Adipocyte (in vitro differentiated cells): Measurements from ENCODE around the gene TESK1.

ENCODE experiments used
- DNase-seq: peaks from one replicate; pipeline ENCODE4 v3.0.0-alpha.2; 2015; ENCODE audit warnings: low read depth
- H3K27me3 ChIP-seq: replicated peaks from 2 replicates; pipeline ENCODE4 v1.7.0; 2013; ENCODE audit warnings: mild to moderate bottlenecking, low read length, moderate library complexity; ENCODE audit not compliant: control insufficient read depth, insufficient read depth
- H3K36me3 ChIP-seq: 2 replicates; pipeline ENCODE4 v1.7.0; 2013; ENCODE audit warnings: low read length, mild to moderate bottlenecking, moderate library complexity; ENCODE audit not compliant: control insufficient read depth, insufficient read depth, severe bottlenecking
- H3K4me1 ChIP-seq: 2 replicates; pipeline ENCODE4 v1.7.0; 2013; ENCODE audit warnings: mild to moderate bottlenecking, low read length, moderate library complexity; ENCODE audit not compliant: control insufficient read depth, insufficient read depth
- H3K4me3 ChIP-seq: 2 replicates; pipeline ENCODE4 v1.7.0; 2013; ENCODE audit warnings: mild to moderate bottlenecking, low read length, moderate library complexity
- H3K9ac ChIP-seq: 2 replicates; pipeline ENCODE4 v1.7.0; 2013; ENCODE audit warnings: mild to moderate bottlenecking, low read length, moderate library complexity
- H3K9me3 ChIP-seq: 2 replicates; pipeline ENCODE4 v1.7.0; 2013; ENCODE audit warnings: mild to moderate bottlenecking, low read length, moderate library complexity; ENCODE audit not compliant: control insufficient read depth

Gene TESK1

DNA sequence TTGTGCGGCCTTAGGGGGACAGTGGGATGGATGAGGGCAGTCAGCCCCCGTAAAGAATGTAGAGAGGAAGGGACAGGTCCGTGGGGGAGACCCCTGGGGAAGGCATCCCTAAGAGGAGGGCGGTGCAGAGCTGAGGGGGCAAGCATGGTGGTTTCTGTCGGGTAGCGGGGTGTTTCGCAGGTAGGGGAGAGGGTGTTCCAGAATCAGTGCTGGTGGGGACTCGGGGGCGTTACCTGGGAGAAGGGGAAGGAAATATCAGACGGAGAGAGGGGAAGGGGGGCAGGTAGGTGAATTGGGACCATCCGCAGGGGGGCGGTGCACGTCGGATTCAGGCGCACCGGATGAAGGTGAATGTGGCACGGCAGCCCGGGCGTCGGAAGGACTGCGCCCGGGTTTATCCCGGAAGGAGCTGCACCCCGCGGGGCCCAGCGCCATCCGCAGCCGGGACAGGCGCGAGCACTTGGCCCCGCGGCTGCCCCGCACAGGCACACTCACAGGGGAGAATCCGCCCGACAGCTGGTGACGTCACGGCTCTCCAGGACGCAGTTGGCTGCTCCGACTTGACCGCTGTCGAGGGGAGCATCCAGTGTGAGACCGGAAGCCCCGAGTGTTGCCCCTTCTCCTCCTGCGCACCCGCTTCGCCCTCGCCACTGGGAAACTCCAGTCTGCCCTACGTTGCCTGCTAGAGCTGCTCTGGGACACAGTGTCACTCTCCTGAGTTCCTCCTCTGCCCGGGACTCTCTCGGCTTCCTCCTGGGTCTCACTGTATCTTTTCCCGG is 11.8 kb downstream of the TESK1 start:
- no peaks in the 10 kb centered on the region for H3K4me1 ChIP-seq
- H3K36me3 ChIP-seq, result no peaks in the 10 kb centered on the region
- H3K9ac ChIP-seq, result peak overlapping the region; percentile 66
- no peaks in the 10 kb centered on the region for H3K27me3 ChIP-seq
- DNase-seq, result peak; percentile 85
- peak overlapping the region; percentile 71 for H3K4me3 ChIP-seq
- H3K9me3 ChIP-seq, result no peaks in the 10 kb centered on the region

GRCh38 chr9:35617548-35617947 is 12.5 kb downstream of the TESK1 start:
- no peaks in the 10 kb centered on the region for H3K27me3 ChIP-seq
- no peaks in the 10 kb centered on the region for H3K4me1 ChIP-seq
- peak overlapping the region; percentile 66 for H3K9ac ChIP-seq
- H3K4me3 ChIP-seq, result peak overlapping the region; percentile 71
- no peaks in the 10 kb centered on the region for H3K9me3 ChIP-seq
- no peak for DNase-seq
- H3K36me3 ChIP-seq, result no peaks in the 10 kb centered on the region

DNA sequence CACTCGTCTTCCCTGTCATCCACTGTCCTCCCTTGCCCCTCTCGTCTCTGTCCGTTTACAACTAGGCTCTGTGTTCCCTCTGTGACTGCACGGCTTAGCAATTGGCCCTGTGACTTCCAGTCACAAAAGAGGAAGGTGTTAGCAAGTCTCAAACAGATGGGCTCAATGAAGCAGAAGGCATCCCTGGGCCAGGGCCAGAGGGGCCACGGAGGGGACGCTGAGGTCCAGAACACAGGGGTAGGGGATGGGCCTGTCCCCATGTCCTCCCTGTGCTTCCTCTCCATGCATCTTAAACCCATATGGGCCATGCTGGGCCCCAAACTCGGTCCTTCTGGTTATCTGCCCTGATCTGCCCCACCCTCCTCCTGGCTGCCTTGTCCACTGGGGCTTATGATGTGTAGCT is 13.3 kb downstream of the TESK1 start, which contains the start of gene CD72:
CD72 (minus strand) TSS at position 89 of the 403 bp plus-strand sequence. CDS start 110 bp downstream, outside the sequence.
- no peaks in the 10 kb centered on the region for H3K27me3 ChIP-seq
- no peaks in the 10 kb centered on the region for H3K36me3 ChIP-seq
- DNase-seq, result no peak
- peak within 1 kb of the TSS; percentile 66 for H3K9ac ChIP-seq
- H3K4me3 ChIP-seq, result peak within 1 kb of the TSS; percentile 71
- no peaks in the 10 kb centered on the region for H3K9me3 ChIP-seq
- H3K4me1 ChIP-seq, result no peaks in the 10 kb centered on the region

DNA sequence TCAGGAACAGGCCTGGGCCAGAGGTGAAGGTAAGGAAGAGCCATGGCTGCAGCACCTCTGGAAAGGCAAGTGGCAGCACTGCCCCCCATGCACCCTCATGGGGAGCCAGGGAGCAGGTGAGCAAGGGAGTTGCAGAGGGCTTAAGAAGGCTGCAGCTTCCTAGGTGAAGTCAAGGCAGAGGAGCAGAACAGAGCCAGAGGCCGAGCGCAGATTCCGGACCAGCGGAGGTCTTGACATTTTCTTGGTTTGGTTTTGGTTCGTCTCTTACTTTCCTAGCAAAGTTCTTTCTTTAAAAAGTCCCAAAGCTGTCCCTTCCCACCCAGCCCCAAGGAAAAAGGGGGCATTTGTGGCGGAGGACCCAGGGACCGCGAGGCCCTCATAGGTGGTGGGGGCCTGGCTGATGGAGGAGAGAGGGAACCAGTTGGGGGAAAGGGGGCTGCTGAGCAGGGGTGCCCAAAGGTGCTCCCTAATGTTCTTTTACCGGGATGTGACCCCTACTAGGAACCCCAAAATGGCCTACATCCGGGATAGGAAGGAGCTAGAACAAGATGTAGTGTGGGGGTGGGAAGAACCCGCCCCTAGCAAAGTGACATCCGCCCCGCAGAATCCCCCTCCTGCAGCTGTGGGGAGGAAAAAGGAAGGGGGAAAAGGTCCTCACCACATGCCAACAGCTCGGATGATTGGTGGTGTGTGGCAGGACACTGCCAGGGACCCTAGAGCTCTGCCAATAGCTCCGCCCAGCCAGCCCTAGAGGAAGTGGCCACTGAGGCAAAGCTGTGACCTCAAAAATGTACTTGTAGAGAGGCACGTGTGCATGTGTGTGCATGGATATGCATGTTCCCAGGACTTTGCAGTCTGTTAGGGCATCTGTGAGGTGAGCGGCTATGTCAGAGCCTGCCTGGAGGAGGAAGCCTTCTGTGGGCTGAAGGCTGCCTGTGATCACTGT is 14.1 kb downstream of the TESK1 start:
- Histone ChIP-seq H3K4me1 (no peaks in the 10 kb centered on the region), H3K9me3 (no peaks in the 10 kb centered on the region), H3K9ac (no peak overlapping the region), H3K36me3 (no peaks in the 10 kb centered on the region), H3K27me3 (no peaks in the 10 kb centered on the region), H3K4me3 (no peak overlapping the region)
- DNase-seq, result no peak

DNA sequence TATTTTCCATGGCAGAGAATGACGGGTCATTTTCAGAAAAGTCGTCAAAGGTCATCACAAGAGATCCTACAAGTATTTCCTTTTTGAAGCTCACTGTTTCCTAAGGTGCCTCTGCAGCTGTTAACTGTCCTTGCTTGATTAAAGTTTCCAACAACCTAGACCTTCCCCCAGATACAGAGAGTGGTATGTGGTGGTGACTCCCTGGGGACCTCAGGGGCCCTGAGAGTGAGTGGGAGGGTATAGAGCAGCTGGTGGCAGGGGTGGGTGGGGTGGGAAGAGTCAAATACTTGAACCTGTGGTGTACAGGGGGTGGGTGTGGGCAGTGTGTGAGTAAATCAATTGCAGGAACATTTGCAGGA is 14.7 kb downstream of the TESK1 start:
- Histone ChIP-seq H3K36me3 (no peaks in the 10 kb centered on the region), H3K4me3 (no peak overlapping the region), H3K27me3 (no peaks in the 10 kb centered on the region), H3K9ac (no peak overlapping the region), H3K9me3 (no peaks in the 10 kb centered on the region), H3K4me1 (no peaks in the 10 kb centered on the region)
- DNase-seq, result no peak

- H3K9ac ChIP-seq, result peak overlapping the region; percentile 23
- no peak for DNase-seq
- H3K4me1 ChIP-seq, result peaks cover 6% of the 10 kb centered on the region
- no peaks in the 10 kb centered on the region for H3K9me3 ChIP-seq
- H3K27me3 ChIP-seq, result no peaks in the 10 kb centered on the region
- H3K36me3 ChIP-seq, result no peaks in the 10 kb centered on the region
- H3K4me3 ChIP-seq, result no peak overlapping the region
Observed at GRCh38 chr9:35627575-35627974, 22.5 kb downstream of the TESK1 start.

DNA sequence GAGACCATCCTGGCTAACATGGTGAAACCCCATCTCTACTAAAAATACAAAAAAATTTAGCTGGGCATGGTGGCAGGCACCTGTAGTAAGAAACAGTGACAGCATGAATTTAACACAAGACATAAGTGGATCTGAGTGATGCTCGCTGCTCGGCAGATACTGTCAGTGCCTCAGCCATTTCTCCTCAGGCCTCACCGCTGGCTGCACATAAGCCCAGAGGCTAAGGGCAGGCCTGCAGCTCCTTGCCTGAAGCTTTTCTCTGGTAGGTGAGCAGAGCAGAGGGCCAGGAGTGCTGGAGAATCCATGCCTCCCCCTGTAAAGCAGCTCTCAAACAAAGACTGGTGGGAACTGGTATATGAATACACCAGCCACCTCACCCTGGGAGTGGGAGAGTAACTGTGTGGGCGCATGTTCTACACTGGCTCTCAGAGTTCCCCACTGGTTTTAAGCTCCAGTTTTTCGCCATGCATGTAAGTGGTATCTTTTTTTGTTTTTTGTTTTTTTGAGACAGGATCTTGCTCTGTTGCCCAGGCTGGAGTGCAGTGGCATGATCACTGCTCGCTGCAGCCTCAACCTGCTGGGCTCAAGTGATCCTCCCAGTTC is 23.4 kb downstream of the TESK1 start:
- DNase-seq, result no peak
- H3K36me3 ChIP-seq, result no peaks in the 10 kb centered on the region

GRCh38 chr9:35629597-35629996 is 24.5 kb downstream of the TESK1 start:
- DNase-seq, result no peak
- H3K4me1 ChIP-seq, result peaks cover 6% of the 10 kb centered on the region
- no peaks in the 10 kb centered on the region for H3K27me3 ChIP-seq
- H3K4me3 ChIP-seq, result no peak overlapping the region
- no peaks in the 10 kb centered on the region for H3K9me3 ChIP-seq
- H3K36me3 ChIP-seq, result no peaks in the 10 kb centered on the region
- no peak overlapping the region for H3K9ac ChIP-seq

More for the DNA sequence above, 23.4 kb downstream of the TESK1 start:
- Histone ChIP-seq H3K9me3 (no peaks in the 10 kb centered on the region), H3K27me3 (no peaks in the 10 kb centered on the region), H3K4me3 (no peak overlapping the region), H3K9ac (no peak overlapping the region), H3K4me1 (peaks cover 6% of the 10 kb centered on the region)

DNA sequence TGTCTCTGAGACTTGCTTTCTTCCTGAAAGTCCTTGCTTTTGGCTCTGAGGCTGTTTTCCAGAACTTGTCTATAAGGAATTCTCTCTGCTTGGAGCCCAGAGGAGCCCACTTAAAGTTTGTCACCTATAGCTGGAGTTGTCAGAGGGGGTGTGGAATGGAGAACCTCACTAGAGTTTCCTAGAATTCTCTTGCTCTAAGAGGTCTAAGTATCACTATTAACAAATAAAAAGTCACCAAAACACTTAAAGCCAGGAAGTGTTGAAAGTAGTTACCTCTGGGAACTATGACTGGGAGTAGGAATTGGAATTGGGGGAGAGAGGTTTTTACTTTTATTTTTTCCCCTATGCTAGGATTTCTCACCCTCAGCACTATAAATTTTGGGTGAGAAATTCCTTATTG is 30.7 kb downstream of the TESK1 start:
- H3K27me3 ChIP-seq, result no peaks in the 10 kb centered on the region
- no peak for DNase-seq
- peaks cover 16% of the 10 kb centered on the region for H3K4me1 ChIP-seq
- H3K4me3 ChIP-seq, result no peak overlapping the region
- H3K36me3 ChIP-seq, result no peaks in the 10 kb centered on the region
- H3K9me3 ChIP-seq, result no peaks in the 10 kb centered on the region
- H3K9ac ChIP-seq, result no peak overlapping the region

DNA sequence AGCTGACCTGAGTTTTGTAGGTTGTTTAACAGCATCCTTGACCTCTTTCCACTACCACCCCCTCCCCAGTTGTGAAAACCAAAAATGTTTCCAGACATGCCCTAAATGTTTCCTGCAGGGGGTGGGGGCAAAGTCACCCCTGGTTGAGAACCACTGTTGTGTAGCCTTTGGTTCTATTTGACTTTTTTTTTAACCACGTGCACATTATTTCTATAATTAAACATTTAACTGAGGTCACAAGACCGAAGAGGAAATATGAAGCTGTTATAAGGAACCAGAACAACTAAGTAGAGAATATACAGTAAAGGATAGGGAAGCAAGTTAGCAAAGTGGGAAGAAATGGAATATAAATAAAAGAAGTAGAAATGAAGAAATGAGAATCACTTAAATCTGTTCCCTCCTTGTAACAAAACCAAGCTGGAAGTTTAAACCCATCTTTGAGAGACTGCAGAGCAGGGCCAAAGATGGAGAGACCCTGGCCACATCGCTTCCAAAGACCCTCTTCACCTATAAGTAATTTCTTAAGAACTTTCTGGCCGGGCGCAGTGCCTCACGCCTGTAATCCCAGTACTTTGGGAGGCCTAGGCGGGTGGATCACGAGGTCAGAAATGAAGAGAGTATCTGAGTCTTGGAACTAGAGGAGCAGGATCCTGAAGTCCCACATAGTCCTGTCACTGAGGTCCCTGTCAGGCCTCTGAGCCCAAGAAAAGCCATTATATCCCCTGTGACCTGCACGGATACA is 31.2 kb downstream of the TESK1 start:
- H3K4me1 ChIP-seq, result peaks cover 16% of the 10 kb centered on the region
- no peak for DNase-seq

More for the DNA sequence above, 31.2 kb downstream of the TESK1 start:
- Histone ChIP-seq H3K9me3 (no peaks in the 10 kb centered on the region), H3K36me3 (no peaks in the 10 kb centered on the region), H3K9ac (no peak overlapping the region), H3K27me3 (no peaks in the 10 kb centered on the region), H3K4me3 (no peak overlapping the region)
